ENCODE measurements around the gene PKP1. TPM values are rescaled to one million over a fixed set of nuclear protein-coding genes. Genes with fewer than 3 reads are reported as not detected.

Gene PKP1
- total RNA-seq, 1 donor from 2014 or later = not detected

- no peak overlapping the region for H3K27ac Mint-ChIP-seq (ENCODE audit: unreplicated experiment)
- H3K4me1 Mint-ChIP-seq (ENCODE audit: low read depth, unreplicated experiment) = peaks cover 5% of the 10 kb centered on the region
- H3K36me3 Mint-ChIP-seq (ENCODE audit: unreplicated experiment) = peaks cover 8% of the 10 kb centered on the region
- DNase-seq = no peak
- TF ChIP-seq CTCF (IDR thresholded peaks at IDR 0.05; ENCODE audit: partially characterized antibody, unreplicated experiment) = no peak
- H3K9me3 Mint-ChIP-seq (ENCODE audit: unreplicated experiment) = peaks cover 1% of the 10 kb centered on the region
- H3K27me3 Mint-ChIP-seq (ENCODE audit: unreplicated experiment) = peaks cover 8% of the 10 kb centered on the region
- H3K4me3 Mint-ChIP-seq (ENCODE audit: unreplicated experiment) = no peak overlapping the region
Measured at GRCh38 chr1:201325678-201326060, 42.4 kb downstream of the PKP1 start.

GRCh38 chr1:201326710-201327109 is 43.4 kb downstream of the PKP1 start:
- Mint-ChIP-seq H3K27me3 (ENCODE audit: unreplicated experiment) (peaks cover 12% of the 10 kb centered on the region), H3K4me3 (ENCODE audit: unreplicated experiment) (no peak overlapping the region), H3K27ac (ENCODE audit: unreplicated experiment) (no peak overlapping the region), H3K4me1 (ENCODE audit: low read depth, unreplicated experiment) (peaks cover 10% of the 10 kb centered on the region), H3K9me3 (ENCODE audit: unreplicated experiment) (peaks cover 1% of the 10 kb centered on the region), H3K36me3 (ENCODE audit: unreplicated experiment) (peaks cover 8% of the 10 kb centered on the region)
- TF ChIP-seq CTCF (IDR thresholded peaks at IDR 0.05; ENCODE audit: partially characterized antibody, unreplicated experiment) = no peak
- DNase-seq = no peak

- Mint-ChIP-seq H3K27me3 (ENCODE audit: unreplicated experiment) (peaks cover 12% of the 10 kb centered on the region), H3K36me3 (ENCODE audit: unreplicated experiment) (peaks cover 8% of the 10 kb centered on the region), H3K9me3 (ENCODE audit: unreplicated experiment) (peaks cover 1% of the 10 kb centered on the region), H3K27ac (ENCODE audit: unreplicated experiment) (no peak overlapping the region), H3K4me3 (ENCODE audit: unreplicated experiment) (no peak overlapping the region), H3K4me1 (ENCODE audit: low read depth, unreplicated experiment) (peaks cover 11% of the 10 kb centered on the region)
- no peak for TF ChIP-seq CTCF (IDR thresholded peaks at IDR 0.05; ENCODE audit: partially characterized antibody, unreplicated experiment)
- DNase-seq = no peak
Measured at GRCh38 chr1:201327687-201328240, 44.5 kb downstream of the PKP1 start.

- DNase-seq = no peak
- peaks cover 12% of the 10 kb centered on the region for H3K27me3 Mint-ChIP-seq (ENCODE audit: unreplicated experiment)
- peaks cover 11% of the 10 kb centered on the region for H3K4me1 Mint-ChIP-seq (ENCODE audit: low read depth, unreplicated experiment)
- H3K9me3 Mint-ChIP-seq (ENCODE audit: unreplicated experiment) = peaks cover 1% of the 10 kb centered on the region
- H3K27ac Mint-ChIP-seq (ENCODE audit: unreplicated experiment) = no peak overlapping the region
- peaks cover 8% of the 10 kb centered on the region for H3K36me3 Mint-ChIP-seq (ENCODE audit: unreplicated experiment)
- no peak for TF ChIP-seq CTCF (IDR thresholded peaks at IDR 0.05; ENCODE audit: partially characterized antibody, unreplicated experiment)
- no peak overlapping the region for H3K4me3 Mint-ChIP-seq (ENCODE audit: unreplicated experiment)
Measured at GRCh38 chr1:201328576-201328975, 45.3 kb downstream of the PKP1 start.

- no peak overlapping the region for H3K4me3 Mint-ChIP-seq (ENCODE audit: unreplicated experiment)
- H3K27ac Mint-ChIP-seq (ENCODE audit: unreplicated experiment) = no peak overlapping the region
- peaks cover 11% of the 10 kb centered on the region for H3K4me1 Mint-ChIP-seq (ENCODE audit: low read depth, unreplicated experiment)
- DNase-seq = no peak
- peaks cover 4% of the 10 kb centered on the region for H3K9me3 Mint-ChIP-seq (ENCODE audit: unreplicated experiment)
- H3K36me3 Mint-ChIP-seq (ENCODE audit: unreplicated experiment) = peaks cover 8% of the 10 kb centered on the region
- H3K27me3 Mint-ChIP-seq (ENCODE audit: unreplicated experiment) = peaks cover 9% of the 10 kb centered on the region
- no peak for TF ChIP-seq CTCF (IDR thresholded peaks at IDR 0.05; ENCODE audit: partially characterized antibody, unreplicated experiment)
Measured at GRCh38 chr1:201329286-201329685, 46.0 kb downstream of the PKP1 start.

All from glutamatergic neuron (in vitro differentiated cells).